ENCODE results near the gene MIDN. TPM values are rescaled to one million over a fixed set of nuclear protein-coding genes. Genes with fewer than 3 reads are reported as not detected.
A peak's percentile ranks its signal among the peaks of the same experiment; 100 is the strongest.
"Not testable (repeated sequence)": the region's sequence is repeated elsewhere in the genome, so short reads cannot be mapped to it uniquely, and the experiment has no call there.

The MIDN gene
- total RNA-seq, 1 donor from 2014 or later = 204 TPM

DNA sequence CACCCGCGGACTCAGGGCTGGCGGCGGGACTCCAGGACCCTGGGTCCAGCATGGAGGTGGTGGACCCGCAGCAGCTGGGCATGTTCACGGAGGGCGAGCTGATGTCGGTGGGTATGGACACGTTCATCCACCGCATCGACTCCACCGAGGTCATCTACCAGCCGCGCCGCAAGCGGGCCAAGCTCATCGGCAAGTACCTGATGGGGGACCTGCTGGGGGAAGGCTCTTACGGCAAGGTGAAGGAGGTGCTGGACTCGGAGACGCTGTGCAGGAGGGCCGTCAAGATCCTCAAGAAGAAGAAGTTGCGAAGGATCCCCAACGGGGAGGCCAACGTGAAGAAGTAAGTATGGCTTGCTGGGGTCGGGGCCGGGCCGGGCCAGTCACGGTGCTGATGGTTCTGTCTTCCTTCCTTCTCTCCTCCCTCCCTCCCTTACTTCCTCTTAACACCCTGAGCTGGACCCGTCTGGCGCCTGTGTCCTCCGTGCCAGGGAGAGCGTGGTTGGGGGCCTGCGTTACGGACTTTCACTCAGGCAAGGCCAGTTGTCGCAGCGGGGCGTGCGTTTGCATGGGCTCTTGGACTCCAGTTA, 41.4 kb upstream of the MIDN start:
- peaks cover 15% of the 10 kb centered on the region for H3K4me1 Mint-ChIP-seq (ENCODE audit: unreplicated experiment)
- H3K36me3 Mint-ChIP-seq (ENCODE audit: low read depth, unreplicated experiment) = peaks cover 7% of the 10 kb centered on the region
- H3K4me3 Mint-ChIP-seq (ENCODE audit: unreplicated experiment) = peak overlapping the region; percentile 96
- no peaks in the 10 kb centered on the region for H3K9me3 Mint-ChIP-seq (ENCODE audit: unreplicated experiment)
- H3K27ac Mint-ChIP-seq (ENCODE audit: unreplicated experiment) = peak overlapping the region; percentile 74
- no peak for DNase-seq (ENCODE audit: low spot score)
- H3K27me3 Mint-ChIP-seq (ENCODE audit: unreplicated experiment) = peaks cover 7% of the 10 kb centered on the region
- no peak for TF ChIP-seq CTCF (IDR thresholded peaks at IDR 0.05; ENCODE audit: unreplicated experiment)

DNA sequence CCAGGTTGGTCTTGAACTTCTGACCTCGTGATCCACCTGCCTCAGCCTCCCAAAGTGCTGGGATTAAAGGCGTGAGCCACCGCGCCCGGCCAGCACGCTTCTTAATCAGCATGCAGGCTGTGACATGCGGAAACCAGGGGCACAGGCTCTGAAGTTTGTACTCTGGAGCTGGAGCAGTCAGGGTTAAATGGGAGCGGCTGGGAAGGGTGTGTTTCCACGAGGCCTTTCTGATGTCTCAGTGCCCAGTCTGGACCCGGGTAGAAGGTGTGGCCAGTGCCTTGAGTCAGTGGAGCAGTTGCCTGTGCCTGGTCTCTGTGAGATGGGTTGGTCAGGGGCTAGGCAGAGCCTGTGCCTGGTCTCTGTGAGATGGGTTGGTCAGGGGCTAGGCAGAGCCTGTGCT, 39.6 kb upstream of the MIDN start:
- H3K4me3 Mint-ChIP-seq (ENCODE audit: unreplicated experiment); DNase-seq (ENCODE audit: low spot score); H3K27ac Mint-ChIP-seq (ENCODE audit: unreplicated experiment); H3K9me3 Mint-ChIP-seq (ENCODE audit: unreplicated experiment); H3K27me3 Mint-ChIP-seq (ENCODE audit: unreplicated experiment): not testable (repeated sequence)
- H3K36me3 Mint-ChIP-seq (ENCODE audit: low read depth, unreplicated experiment) = peaks cover 10% of the 10 kb centered on the region
- H3K4me1 Mint-ChIP-seq (ENCODE audit: unreplicated experiment) = peaks cover 23% of the 10 kb centered on the region

- Mint-ChIP-seq H3K4me1 (ENCODE audit: unreplicated experiment) (peaks cover 26% of the 10 kb centered on the region), H3K4me3 (ENCODE audit: unreplicated experiment) (no peak overlapping the region)
Observed at GRCh38 chr19:1210227-1210538, 38.2 kb upstream of the MIDN start.

DNA sequence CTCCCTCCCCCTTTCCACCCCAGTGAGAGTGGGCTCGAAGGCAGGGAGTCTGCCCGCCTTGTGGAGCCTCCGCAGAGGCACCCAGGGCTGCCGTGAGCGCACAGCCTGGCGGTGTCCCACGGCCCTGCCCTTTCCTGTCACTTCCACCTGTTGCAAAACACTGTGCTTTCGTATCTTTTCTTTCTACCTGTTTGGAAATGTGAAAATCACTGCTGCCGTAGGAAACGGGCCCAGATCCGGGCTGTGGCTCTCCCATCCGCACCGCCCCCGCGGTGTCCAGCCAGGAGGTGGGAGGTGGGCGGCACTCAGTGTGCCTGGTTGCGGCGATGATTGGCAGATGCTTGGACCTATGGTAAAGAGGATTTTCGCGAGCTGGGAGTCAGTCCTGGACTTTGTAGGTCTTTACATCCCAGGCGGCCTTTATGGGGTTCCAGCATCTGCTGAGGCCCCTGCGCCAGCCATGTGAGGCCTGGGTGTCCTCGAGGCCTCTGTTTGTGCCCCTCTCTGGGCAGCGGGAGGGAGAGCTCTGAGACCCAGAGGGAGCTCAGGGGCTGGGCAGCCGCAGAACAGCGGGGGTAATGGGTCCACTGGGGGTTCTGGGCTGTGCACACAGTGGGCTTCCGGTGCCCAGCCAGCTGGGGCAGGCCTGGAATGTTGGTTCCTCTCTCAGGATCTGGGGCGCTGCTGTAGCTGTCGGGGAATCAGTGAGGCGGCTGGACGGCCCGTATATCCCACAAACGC, 36.7 kb upstream of the MIDN start:
- Mint-ChIP-seq H3K27me3 (ENCODE audit: unreplicated experiment) (peaks cover 9% of the 10 kb centered on the region), H3K27ac (ENCODE audit: unreplicated experiment) (peak overlapping the region; percentile 57), H3K36me3 (ENCODE audit: low read depth, unreplicated experiment) (peaks cover 11% of the 10 kb centered on the region), H3K9me3 (ENCODE audit: unreplicated experiment) (no peaks in the 10 kb centered on the region), H3K4me3 (ENCODE audit: unreplicated experiment) (no peak overlapping the region), H3K4me1 (ENCODE audit: unreplicated experiment) (peaks cover 28% of the 10 kb centered on the region)
- DNase-seq (ENCODE audit: low spot score) = no peak
- TF ChIP-seq CTCF (IDR thresholded peaks at IDR 0.05; ENCODE audit: unreplicated experiment) = no peak

More at GRCh38 chr19:1210227-1210538, 38.2 kb upstream of the MIDN start:
- DNase-seq (ENCODE audit: low spot score) = no peak
- no peak for TF ChIP-seq CTCF (IDR thresholded peaks at IDR 0.05; ENCODE audit: unreplicated experiment)
- Mint-ChIP-seq H3K27me3 (ENCODE audit: unreplicated experiment) (peaks cover 4% of the 10 kb centered on the region), H3K36me3 (ENCODE audit: low read depth, unreplicated experiment) (peaks cover 12% of the 10 kb centered on the region), H3K9me3 (ENCODE audit: unreplicated experiment) (no peaks in the 10 kb centered on the region), H3K27ac (ENCODE audit: unreplicated experiment) (no peak overlapping the region)

DNA sequence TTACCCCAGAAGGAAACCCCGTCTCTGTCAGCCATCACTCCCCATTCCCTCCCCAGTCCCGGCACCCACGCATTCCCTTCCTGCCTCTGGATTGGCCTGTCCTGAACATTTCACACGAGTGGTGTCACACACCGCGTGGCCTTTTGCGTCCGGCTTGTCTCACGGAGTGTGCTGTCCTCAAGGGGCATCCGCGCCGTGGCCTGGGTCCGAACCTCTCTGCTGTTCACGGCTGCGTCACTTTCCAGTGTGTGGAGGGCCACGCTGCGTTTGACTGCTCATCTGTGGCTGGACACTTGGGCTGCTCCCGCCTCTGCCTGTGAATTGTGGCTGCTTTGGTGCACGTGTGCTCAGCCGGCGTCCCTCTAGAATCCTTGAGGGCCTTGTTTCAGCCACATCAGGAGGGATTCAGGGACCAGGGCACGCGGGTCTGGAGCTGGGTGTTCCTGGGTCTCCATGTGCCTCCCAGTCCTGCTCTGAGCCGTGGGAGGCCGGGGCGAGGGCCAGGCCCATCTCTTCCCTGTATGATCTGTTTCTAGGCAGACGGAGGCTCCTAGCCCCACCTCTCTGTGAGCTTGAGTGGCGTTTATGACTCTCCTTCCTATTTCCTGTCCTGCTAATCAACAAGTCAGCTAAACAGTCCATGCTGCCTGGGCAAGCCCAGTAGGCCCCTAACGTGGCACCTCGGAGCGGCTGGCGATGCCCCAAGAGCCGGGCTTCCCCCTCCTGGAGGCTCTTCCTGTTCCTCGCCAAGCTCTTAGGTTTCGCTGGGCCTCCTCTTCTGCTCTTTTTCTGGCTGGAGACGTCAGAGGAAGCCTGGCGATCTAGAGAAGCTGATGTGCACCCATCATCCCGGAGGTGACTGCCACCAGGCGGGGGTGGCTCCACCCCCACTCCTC, 34.7 kb upstream of the MIDN start:
- peaks cover 8% of the 10 kb centered on the region for H3K36me3 Mint-ChIP-seq (ENCODE audit: low read depth, unreplicated experiment)
- no peak for TF ChIP-seq CTCF (IDR thresholded peaks at IDR 0.05; ENCODE audit: unreplicated experiment)
- peaks cover 17% of the 10 kb centered on the region for H3K4me1 Mint-ChIP-seq (ENCODE audit: unreplicated experiment)
- no peaks in the 10 kb centered on the region for H3K9me3 Mint-ChIP-seq (ENCODE audit: unreplicated experiment)
- peaks cover 7% of the 10 kb centered on the region for H3K27me3 Mint-ChIP-seq (ENCODE audit: unreplicated experiment)
- DNase-seq (ENCODE audit: low spot score) = peak; percentile 33
- peak overlapping the region; percentile 97 for H3K27ac Mint-ChIP-seq (ENCODE audit: unreplicated experiment)
- H3K4me3 Mint-ChIP-seq (ENCODE audit: unreplicated experiment) = peak overlapping the region; percentile 42
